HL-60/S4 treated with phorbol 12-myristate 13-acetate at 8.2 ng/mL for 4 days and 3 days (cell line): Measurements from ENCODE around the gene PITHD1.
"Not testable (repeated sequence)": the region's sequence is repeated elsewhere in the genome, so short reads cannot be mapped to it uniquely, and the experiment has no call there.

Experiments
- in situ Hi-C: fragments of 300-500 bp; cut with MboI; formaldehyde crosslinking; loops from 2 replicates; pipeline ENCODE4 v1.15.0; 2022; ENCODE audit warnings: low sequenced_read_pairs

The PITHD1 gene

DNA sequence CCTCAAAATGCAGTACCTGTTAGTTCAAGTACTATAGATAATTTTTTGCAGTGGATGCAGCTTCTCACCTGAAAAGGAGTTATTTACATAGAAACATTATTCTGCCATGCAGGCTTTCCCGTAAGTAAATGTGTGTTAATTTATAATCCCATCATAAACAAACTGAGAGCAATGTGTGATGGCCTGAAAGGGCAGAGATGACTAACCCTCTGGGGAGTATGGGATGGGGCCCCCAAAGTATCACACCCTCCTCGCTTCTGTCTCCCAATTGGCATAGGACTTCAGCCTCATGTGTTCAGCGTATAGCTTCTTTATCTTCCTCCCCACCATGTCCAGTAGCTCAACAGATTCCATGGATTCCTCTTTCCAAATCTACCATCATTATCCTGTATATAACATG is 39.4 kb downstream of the PITHD1 start:
- in situ Hi-C loops, result no loop called here

GRCh38 chr1:23823767-23824166 is 45.5 kb downstream of the PITHD1 start:
- in situ Hi-C loops, result no loop called here

- in situ Hi-C loops, result no loop called here
Measured at GRCh38 chr1:23824711-23825075, 46.5 kb downstream of the PITHD1 start.

GRCh38 chr1:23825076-23825761 is 47.0 kb downstream of the PITHD1 start, which contains the start of gene HMGCL:
Gene HMGCL, minus strand, starts transcription at chr1:23825429. Its CDS starts 14 bp downstream, at chr1:23825415.
- in situ Hi-C loops, result no loop called here

DNA sequence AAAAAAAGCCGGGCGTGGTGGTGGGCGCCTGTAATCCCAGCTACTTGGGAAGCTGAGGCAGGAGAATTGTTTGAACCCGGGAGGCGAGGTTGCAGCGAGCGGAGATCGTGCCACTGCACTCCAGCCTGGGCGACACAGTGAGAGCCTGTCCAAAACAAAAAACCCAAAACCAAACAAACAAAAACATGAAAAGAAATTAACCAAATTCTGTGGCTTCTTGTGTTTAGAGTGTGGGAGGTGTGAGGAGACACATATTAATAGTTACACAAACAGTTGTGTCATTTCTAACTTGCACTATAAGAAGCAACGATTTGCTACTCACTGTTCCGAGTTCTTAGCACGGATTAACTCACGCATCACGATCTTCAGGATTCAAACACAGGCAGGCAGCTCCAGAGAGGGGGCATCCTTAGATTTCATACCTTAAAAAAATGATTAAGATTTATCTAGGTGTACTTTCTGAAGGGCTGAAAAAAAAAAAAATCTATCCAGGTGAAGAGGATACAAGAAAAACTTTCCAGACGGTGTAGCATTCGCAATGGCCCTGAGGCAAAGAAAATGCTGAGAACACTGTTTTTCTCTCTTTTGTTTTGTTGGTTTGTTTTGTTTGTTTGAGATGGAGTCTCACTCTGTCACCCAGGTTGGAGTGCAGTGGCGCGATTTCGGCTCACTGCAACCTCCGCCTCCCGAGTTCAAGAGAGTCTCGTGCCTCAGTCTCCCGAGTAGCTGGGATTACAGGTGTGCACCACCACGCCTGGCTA is 47.7 kb downstream of the PITHD1 start:
- in situ Hi-C loops, result no loop called here

- in situ Hi-C loops, result not testable (repeated sequence)
Measured at GRCh38 chr1:23826590-23826989, 48.4 kb downstream of the PITHD1 start.

- in situ Hi-C loops, result no loop called here
Measured at GRCh38 chr1:23827717-23828116, 49.5 kb downstream of the PITHD1 start.

GRCh38 chr1:23834156-23834555 is 55.9 kb downstream of the PITHD1 start:
- in situ Hi-C loops, result not testable (repeated sequence)

DNA sequence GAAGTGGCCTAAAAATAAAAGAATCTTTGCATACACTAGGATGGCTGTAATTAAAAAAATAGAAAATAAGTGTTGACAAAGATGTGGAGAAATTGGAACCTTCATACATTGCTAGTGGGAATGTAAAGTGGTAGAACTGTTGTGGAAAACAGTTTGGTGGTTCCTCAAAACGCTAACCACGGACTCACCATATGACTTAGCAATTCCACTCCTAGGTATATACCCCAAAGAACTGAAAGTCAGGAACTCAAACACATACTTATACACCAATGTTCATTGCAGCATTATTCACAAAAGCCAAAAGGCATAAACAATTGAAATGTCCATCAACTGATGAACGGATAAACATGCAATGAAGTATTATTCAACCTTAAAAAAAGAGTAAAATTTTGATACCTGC is 57.8 kb downstream of the PITHD1 start:
- in situ Hi-C loops, result no loop called here
